Measurements from ENCODE around the gene WDFY4. TPM values are rescaled to one million over a fixed set of nuclear protein-coding genes. Genes with fewer than 3 reads are reported as not detected.

WDFY4 gene
- total and polyA plus RNA-seq, 8 donors: 2.8 to 23.6 (median 4.8) TPM

DNA sequence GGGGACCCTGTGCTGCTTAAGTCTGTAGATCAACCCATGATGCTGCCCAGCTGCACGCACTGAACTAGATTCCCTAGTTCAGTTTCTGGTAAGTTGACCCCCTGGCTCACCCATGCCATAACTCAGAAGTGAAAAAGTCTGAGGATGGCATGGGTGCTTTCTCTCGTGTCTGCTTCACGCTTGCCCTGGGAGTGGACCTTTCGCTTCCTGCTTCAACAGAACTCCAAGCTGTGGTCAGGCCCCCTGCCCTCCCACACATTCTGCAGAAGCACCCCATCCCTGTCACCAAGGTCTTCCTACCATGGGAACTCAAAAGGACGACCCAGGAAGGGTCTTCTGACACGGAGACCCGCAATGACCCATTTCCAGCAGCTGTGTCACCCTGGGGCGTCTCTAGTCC lies 215.1 kb downstream of the WDFY4 start:
- peak overlapping the region; percentile 44 to 46 for H3K27ac ChIP-seq
- no peak for DNase-seq
- no peak overlapping the region for H3K4me3 ChIP-seq
- intact Hi-C loops (cut with DNase I): no loop called here
- H3K4me1 ChIP-seq: peaks cover 0 to 9% of the 10 kb centered on the region in 2 donors
- H3K36me3 ChIP-seq: peaks cover 0 to 16% of the 10 kb centered on the region in 2 donors
- no peak for ATAC-seq
- no peaks in the 10 kb centered on the region for H3K9me3 ChIP-seq
- TF ChIP-seq, protein P1, sequence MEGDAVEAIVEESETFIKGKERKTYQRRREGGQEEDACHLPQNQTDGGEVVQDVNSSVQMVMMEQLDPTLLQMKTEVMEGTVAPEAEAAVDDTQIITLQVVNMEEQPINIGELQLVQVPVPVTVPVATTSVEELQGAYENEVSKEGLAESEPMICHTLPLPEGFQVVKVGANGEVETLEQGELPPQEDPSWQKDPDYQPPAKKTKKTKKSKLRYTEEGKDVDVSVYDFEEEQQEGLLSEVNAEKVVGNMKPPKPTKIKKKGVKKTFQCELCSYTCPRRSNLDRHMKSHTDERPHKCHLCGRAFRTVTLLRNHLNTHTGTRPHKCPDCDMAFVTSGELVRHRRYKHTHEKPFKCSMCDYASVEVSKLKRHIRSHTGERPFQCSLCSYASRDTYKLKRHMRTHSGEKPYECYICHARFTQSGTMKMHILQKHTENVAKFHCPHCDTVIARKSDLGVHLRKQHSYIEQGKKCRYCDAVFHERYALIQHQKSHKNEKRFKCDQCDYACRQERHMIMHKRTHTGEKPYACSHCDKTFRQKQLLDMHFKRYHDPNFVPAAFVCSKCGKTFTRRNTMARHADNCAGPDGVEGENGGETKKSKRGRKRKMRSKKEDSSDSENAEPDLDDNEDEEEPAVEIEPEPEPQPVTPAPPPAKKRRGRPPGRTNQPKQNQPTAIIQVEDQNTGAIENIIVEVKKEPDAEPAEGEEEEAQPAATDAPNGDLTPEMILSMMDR (IDR thresholded peaks at IDR 0.05): no peak
- H3K27me3 ChIP-seq: no peaks in the 10 kb centered on the region

DNA sequence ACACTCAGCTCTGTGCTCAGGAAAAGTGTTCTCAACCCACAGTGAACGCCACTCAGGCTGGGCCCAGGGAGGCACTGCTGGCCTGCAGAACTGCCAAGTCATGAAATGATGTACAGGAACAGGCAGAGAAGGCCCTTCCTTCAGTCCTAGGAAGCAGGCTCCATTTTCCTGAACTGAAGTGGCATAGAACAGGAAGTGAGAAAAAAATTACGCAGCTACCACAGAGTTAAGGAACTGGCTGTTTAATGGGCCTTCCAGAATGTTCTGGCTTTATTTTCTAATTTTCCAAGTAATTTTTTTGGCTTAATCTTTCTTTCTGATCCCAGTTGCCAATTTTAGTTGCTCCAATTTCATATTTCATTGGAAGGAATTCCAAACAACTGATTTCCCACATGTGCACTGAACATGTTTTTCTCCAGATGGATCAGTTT lies 215.7 kb downstream of the WDFY4 start:
- Histone ChIP-seq H3K4me1 (peaks cover 0 to 9% of the 10 kb centered on the region in 2 donors), H3K9me3 (no peaks in the 10 kb centered on the region), H3K27ac (peak overlapping the region; percentile 44 to 46), H3K4me3 (no peak overlapping the region), H3K36me3 (peaks cover 0 to 16% of the 10 kb centered on the region in 2 donors), H3K27me3 (no peaks in the 10 kb centered on the region)
- TF ChIP-seq, protein P1 (IDR thresholded peaks at IDR 0.05): no peak
- ATAC-seq (peak; percentile 54), DNase-seq (no peak)
- intact Hi-C loops (cut with DNase I): no loop called here

DNA sequence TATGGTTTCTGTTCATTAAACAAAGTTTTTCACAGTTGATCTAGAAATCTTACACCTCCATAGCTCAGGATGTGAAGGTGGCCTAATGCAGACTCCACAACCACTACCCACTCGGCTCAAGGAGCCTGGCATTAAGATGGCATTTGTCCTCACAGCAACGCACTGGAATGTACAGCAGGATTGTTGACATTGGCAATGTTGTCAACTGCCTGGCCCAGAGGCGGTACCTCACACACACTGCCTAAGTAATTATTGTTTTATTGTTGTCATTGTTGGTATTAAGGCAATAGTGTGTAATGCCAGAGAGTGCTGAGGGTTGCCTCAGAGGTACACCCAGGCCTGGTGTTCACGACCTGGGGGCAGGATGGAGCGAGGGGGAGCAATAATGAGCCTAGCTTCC lies 216.6 kb downstream of the WDFY4 start:
- TF ChIP-seq, protein P1 (IDR thresholded peaks at IDR 0.05): no peak
- DNase-seq (no peak), ATAC-seq (peak; percentile 41)
- no peak overlapping the region for H3K27ac ChIP-seq
- no peaks in the 10 kb centered on the region for H3K27me3 ChIP-seq
- peaks cover 0 to 9% of the 10 kb centered on the region in 2 donors for H3K4me1 ChIP-seq
- intact Hi-C loops (cut with DNase I): no loop called here
- no peaks in the 10 kb centered on the region for H3K9me3 ChIP-seq
- peaks cover 0 to 16% of the 10 kb centered on the region in 2 donors for H3K36me3 ChIP-seq
- H3K4me3 ChIP-seq: no peak overlapping the region

DNA sequence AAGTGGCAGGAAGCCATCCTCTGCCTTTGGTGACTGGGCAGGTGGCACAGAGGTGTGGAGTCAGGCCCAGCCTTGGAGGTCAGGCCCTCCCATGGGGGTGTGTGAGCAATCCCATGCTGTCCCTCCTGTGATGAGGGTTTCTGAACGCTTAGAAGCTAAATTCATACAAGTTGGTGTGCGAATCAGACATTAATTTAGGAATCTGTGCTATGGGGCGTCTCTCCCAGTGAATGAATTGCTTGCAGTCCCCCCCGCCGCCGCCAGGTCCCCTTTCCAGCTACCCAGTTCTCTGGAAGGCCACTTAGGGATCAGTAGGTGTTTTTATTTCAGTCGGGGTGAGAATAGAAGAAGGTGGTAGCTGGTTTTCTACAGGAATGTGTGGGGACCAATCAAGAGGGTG lies 217.4 kb downstream of the WDFY4 start:
- H3K4me1 ChIP-seq: peaks cover 0 to 9% of the 10 kb centered on the region in 2 donors
- TF ChIP-seq, protein P1 (IDR thresholded peaks at IDR 0.05): no peak
- H3K36me3 ChIP-seq: peaks cover 0 to 8% of the 10 kb centered on the region in 2 donors
- DNase-seq (no peak), ATAC-seq (no peak)
- H3K9me3 ChIP-seq: no peaks in the 10 kb centered on the region
- H3K27me3 ChIP-seq: no peaks in the 10 kb centered on the region
- H3K4me3 ChIP-seq: no peak overlapping the region
- H3K27ac ChIP-seq: no peak overlapping the region
- intact Hi-C loops (cut with DNase I): no loop called here

DNA sequence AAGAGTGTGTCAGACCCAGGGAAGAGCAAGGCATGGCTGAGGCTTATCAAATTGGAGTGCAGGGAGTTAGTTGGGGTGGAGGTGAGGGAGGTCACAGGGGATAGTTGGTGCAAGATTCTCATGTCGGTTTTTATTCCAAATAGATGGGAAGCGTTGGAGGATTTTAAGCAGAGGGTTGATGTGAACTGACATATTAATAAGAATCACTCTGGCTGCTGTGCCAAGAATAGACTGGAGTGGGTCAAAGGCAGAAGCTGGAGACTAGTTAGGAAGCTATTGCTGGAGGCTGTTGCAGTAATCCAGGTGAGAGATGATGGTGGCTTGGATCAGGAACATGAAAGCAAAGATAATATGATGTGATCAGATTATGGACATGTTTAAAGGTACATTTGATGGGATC lies 218.5 kb downstream of the WDFY4 start:
- intact Hi-C loops (cut with DNase I): no loop called here
- TF ChIP-seq, protein P1 (IDR thresholded peaks at IDR 0.05): no peak
- DNase-seq (no peak), ATAC-seq (no peak)
- H3K9me3 ChIP-seq: no peaks in the 10 kb centered on the region
- peaks cover 0 to 9% of the 10 kb centered on the region in 2 donors for H3K4me1 ChIP-seq
- no peak overlapping the region for H3K4me3 ChIP-seq
- no peaks in the 10 kb centered on the region for H3K36me3 ChIP-seq
- H3K27me3 ChIP-seq: no peaks in the 10 kb centered on the region
- H3K27ac ChIP-seq: no peak overlapping the region

Data from left lung (tissue), 10 donors.